Skin of body (tissue), 2 donors: Measurements from ENCODE around the gene ZNF668. TPM values are rescaled to one million over a fixed set of nuclear protein-coding genes. Genes with fewer than 3 reads are reported as not detected.
"Not testable (repeated sequence)": the region's sequence is repeated elsewhere in the genome, so short reads cannot be mapped to it uniquely, and the experiment has no call there.

Source experiments
- DNase-seq: peaks from one replicate; lab custom pipeline; 2025; lab: John Stamatoyannopoulos, UW
- total RNA-seq: library from RNA; depleted of rRNA; stranded (reverse); fragments of >200 nt; gene quantifications from one replicate; pipeline ENCODE4 v1.2.3, GENCODE V29; 2014

Gene ZNF668
- total RNA-seq, 1 donor from 2014 or later: 3.5 TPM

GRCh38 chr16:31016018-31016417, 58.0 kb downstream of the ZNF668 start:
- DNase-seq: no peak

DNA sequence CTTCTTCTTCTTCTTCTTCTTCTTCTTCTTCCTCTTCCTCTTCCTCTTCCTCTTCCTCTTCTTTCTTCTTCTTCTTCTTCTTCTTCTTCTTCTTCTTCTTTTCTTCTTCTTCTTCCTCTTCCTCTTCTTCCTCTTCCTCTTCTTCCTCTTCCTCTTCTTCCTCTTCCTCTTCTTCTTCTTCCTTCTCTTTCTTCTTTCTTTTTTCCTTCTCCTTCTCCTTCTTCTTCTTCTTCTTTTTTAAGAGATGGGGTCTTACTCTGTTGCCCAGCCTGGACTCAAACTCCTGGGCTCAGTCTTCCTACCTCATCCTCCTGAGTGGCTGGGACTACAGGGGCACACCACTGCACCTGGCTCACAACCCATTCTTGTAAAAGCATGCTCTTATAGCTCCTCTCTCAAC, 60.7 kb downstream of the ZNF668 start:
- DNase-seq: not testable (repeated sequence)

- not testable (repeated sequence) for DNase-seq
Observed at GRCh38 chr16:31011815-31012214, 62.2 kb downstream of the ZNF668 start.

Other genes starting within 250 kb of the ZNF668 start
- gene BCL7C, start 180.2 kb downstream of the ZNF668 start, total RNA-seq: 20.7 TPM
- gene CTF1, start 177.6 kb downstream of the ZNF668 start, total RNA-seq: 0.59 TPM
- gene FBXL19, start 150.7 kb downstream of the ZNF668 start, total RNA-seq: 9.8 TPM
- 10.3 TPM for gene ORAI3, start 125.2 kb downstream of the ZNF668 start, total RNA-seq
- gene SETD1A, start 116.5 kb downstream of the ZNF668 start, total RNA-seq: 4.1 TPM
- 8.5 TPM for gene HSD3B7, start 89.0 kb downstream of the ZNF668 start, total RNA-seq
- gene STX1B, start 63.6 kb downstream of the ZNF668 start, total RNA-seq: 0.89 TPM
- gene STX4, start 40.7 kb downstream of the ZNF668 start, total RNA-seq: 26.3 TPM
- gene ZNF646, start 182 bp upstream of the ZNF668 start, total RNA-seq: 8.9 TPM
- 1.5 TPM for gene PRSS53, start 14.7 kb upstream of the ZNF668 start, total RNA-seq
- 37.4 TPM for gene VKORC1, start 20.6 kb upstream of the ZNF668 start, total RNA-seq
- gene BCKDK, start 34.1 kb upstream of the ZNF668 start, total RNA-seq: 10.4 TPM
- 41.3 TPM for gene KAT8, start 43.4 kb upstream of the ZNF668 start, total RNA-seq
- gene PRSS8, start 61.5 kb upstream of the ZNF668 start, total RNA-seq: 9.6 TPM
- 0.99 TPM for gene PRSS36, start 75.8 kb upstream of the ZNF668 start, total RNA-seq
- 84.9 TPM for gene FUS, start 105.9 kb upstream of the ZNF668 start, total RNA-seq
- 38.9 TPM for gene PYCARD, start 128.5 kb upstream of the ZNF668 start, total RNA-seq
- gene TRIM72, start 139.9 kb upstream of the ZNF668 start, total RNA-seq: 4.4 TPM
- 2.8 TPM for gene PYDC1, start 142.9 kb upstream of the ZNF668 start, total RNA-seq
- gene ITGAM, start 185.7 kb upstream of the ZNF668 start, total RNA-seq: 9.8 TPM